Measurements from ENCODE around the gene CD38.
"Not testable (repeated sequence)": the region's sequence is repeated elsewhere in the genome, so short reads cannot be mapped to it uniquely, and the experiment has no call there.

- not testable (repeated sequence) for TF ChIP-seq EZH2phosphoT487 (IDR thresholded peaks at IDR 0.05; ENCODE audit: borderline replicate concordance, low read length); EZH2 (IDR thresholded peaks at IDR 0.05; ENCODE audit: low read length, unreplicated experiment)
- TF ChIP-seq, protein P1, sequence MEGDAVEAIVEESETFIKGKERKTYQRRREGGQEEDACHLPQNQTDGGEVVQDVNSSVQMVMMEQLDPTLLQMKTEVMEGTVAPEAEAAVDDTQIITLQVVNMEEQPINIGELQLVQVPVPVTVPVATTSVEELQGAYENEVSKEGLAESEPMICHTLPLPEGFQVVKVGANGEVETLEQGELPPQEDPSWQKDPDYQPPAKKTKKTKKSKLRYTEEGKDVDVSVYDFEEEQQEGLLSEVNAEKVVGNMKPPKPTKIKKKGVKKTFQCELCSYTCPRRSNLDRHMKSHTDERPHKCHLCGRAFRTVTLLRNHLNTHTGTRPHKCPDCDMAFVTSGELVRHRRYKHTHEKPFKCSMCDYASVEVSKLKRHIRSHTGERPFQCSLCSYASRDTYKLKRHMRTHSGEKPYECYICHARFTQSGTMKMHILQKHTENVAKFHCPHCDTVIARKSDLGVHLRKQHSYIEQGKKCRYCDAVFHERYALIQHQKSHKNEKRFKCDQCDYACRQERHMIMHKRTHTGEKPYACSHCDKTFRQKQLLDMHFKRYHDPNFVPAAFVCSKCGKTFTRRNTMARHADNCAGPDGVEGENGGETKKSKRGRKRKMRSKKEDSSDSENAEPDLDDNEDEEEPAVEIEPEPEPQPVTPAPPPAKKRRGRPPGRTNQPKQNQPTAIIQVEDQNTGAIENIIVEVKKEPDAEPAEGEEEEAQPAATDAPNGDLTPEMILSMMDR (conservative IDR thresholded peaks at IDR 0.05; ENCODE audit: low read depth, low read length): not testable (repeated sequence)
These were observed 83.1 kb downstream of the CD38 start for GRCh38 chr4:15861198-15861597.
